ENCODE measurements around the gene SERPINI1.
A peak's percentile ranks its signal among the peaks of the same experiment; 100 is the strongest.

The SERPINI1 gene

GRCh38 chr3:167700926-167701325 is 34.6 kb upstream of the SERPINI1 start:
- TF ChIP-seq TOX (CRISPR knock-in tag; IDR thresholded peaks at IDR 0.05; ENCODE audit: borderline replicate concordance), result no peak

GRCh38 chr3:167705840-167706239 is 29.7 kb upstream of the SERPINI1 start:
- TF ChIP-seq ZC3H10 (CRISPR knock-in tag; IDR thresholded peaks at IDR 0.05) (no peak), TOX (CRISPR knock-in tag; IDR thresholded peaks at IDR 0.05; ENCODE audit: borderline replicate concordance) (no peak), CSRNP3 (CRISPR knock-in tag; IDR thresholded peaks at IDR 0.05) (no peak), ZFP30 (CRISPR knock-in tag; IDR thresholded peaks at IDR 0.05) (no peak), TSHZ2 (CRISPR knock-in tag; IDR thresholded peaks at IDR 0.05) (no peak), ZNF565 (CRISPR knock-in tag; conservative IDR thresholded peaks at IDR 0.05; ENCODE audit: low read depth) (no peak), OSR1 (CRISPR knock-in tag; IDR thresholded peaks at IDR 0.05) (no peak), ISL1 (CRISPR knock-in tag; IDR thresholded peaks at IDR 0.05) (0 out of 2 replicates have a peak, but pooled peaks have one; percentile 36)
- ATAC-seq, result peak; percentile 64

More at GRCh38 chr3:167700926-167701325, 34.6 kb upstream of the SERPINI1 start:
- ATAC-seq, result no peak

- ATAC-seq, result no peak
- TF ChIP-seq SNAI2 (CRISPR knock-in tag; IDR thresholded peaks at IDR 0.05), result no peak
These were observed 25.8 kb upstream of the SERPINI1 start for GRCh38 chr3:167709690-167710089.

GRCh38 chr3:167710552-167710951 is 25.0 kb upstream of the SERPINI1 start:
- no peak for ATAC-seq
- TF ChIP-seq TSHZ2 (CRISPR knock-in tag; IDR thresholded peaks at IDR 0.05) (no peak), POU6F1 (CRISPR knock-in tag; IDR thresholded peaks at IDR 0.05; ENCODE audit: borderline replicate concordance, low read depth) (no peak), OSR1 (CRISPR knock-in tag; IDR thresholded peaks at IDR 0.05) (no peak), ARNTL (CRISPR knock-in tag; IDR thresholded peaks at IDR 0.05; ENCODE audit: borderline replicate concordance, low read depth) (no peak), TCF4 (CRISPR knock-in tag; IDR thresholded peaks at IDR 0.05; ENCODE audit: borderline replicate concordance) (no peak), ZNF565 (CRISPR knock-in tag; conservative IDR thresholded peaks at IDR 0.05; ENCODE audit: low read depth) (no peak), TOX (CRISPR knock-in tag; IDR thresholded peaks at IDR 0.05; ENCODE audit: borderline replicate concordance) (no peak), CSDC2 (CRISPR knock-in tag; IDR thresholded peaks at IDR 0.05) (no peak), PPARA (CRISPR knock-in tag; IDR thresholded peaks at IDR 0.05; ENCODE audit: borderline replicate concordance) (no peak), ESRRG (CRISPR knock-in tag; IDR thresholded peaks at IDR 0.05) (no peak), ZNF70 (CRISPR knock-in tag; IDR thresholded peaks at IDR 0.05) (no peak), ZC3H10 (CRISPR knock-in tag; IDR thresholded peaks at IDR 0.05) (no peak), PATZ1 (CRISPR knock-in tag; IDR thresholded peaks at IDR 0.05; ENCODE audit: borderline replicate concordance) (no peak), SNAI2 (CRISPR knock-in tag; IDR thresholded peaks at IDR 0.05) (no peak), ZFP30 (CRISPR knock-in tag; IDR thresholded peaks at IDR 0.05) (no peak), GLIS3 (CRISPR knock-in tag; IDR thresholded peaks at IDR 0.05) (no peak), ZFP3 (CRISPR knock-in tag; IDR thresholded peaks at IDR 0.05) (no peak), CREB5 (CRISPR knock-in tag; IDR thresholded peaks at IDR 0.05; ENCODE audit: low read depth) (no peak)

Data from SK-N-SH treated with all-trans-retinoic acid at 6 μM for 48 hours (cell line).